Hematopoietic multipotent progenitor cell treated with erythropoietin and hydrocortisone succinate and interleukin-3 and kit ligand, for 17 days (in vitro differentiated cells): ENCODE data around the gene ELMO1.
A peak's percentile ranks its signal among the peaks of the same experiment; 100 is the strongest.

ENCODE experiments used
- DNase-seq: peaks from one replicate; pipeline ENCODE4 v3.0.0-alpha.2; 2015; ENCODE audit warnings: low spot score

ELMO1 gene

DNA sequence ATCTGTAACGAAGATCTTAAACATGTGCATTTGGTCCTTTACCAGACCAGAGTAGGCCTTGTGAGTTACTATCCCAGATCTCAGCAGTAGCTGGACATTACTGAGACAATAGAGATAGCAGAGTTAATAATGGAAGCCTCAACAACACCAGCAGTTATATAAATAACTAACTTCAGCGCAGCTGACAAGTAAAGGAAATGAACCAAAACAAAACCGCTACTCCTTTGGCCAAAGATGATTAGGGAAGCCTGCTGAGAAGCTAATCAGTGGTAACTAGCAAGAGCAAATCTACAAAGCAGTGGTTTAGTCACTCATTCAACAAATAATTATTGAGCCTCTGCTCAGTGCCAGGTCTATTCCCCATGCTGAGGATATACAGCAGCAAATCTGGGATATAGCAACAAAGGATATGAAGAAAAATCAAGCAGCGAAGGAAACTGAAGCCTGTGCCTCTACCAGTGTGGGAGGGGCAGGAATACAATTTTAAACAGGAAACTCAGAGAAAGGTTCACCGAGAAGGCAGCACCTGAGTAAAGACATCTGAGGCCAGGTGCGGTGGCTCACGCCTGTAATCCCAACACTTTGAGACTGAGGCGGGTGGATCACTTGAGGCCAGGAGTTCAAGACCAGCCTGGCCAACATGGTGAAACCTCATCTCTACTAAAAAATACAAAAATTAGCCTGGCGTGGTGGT, 103.6 kb downstream of the ELMO1 start:
- DNase-seq = no peak

DNA sequence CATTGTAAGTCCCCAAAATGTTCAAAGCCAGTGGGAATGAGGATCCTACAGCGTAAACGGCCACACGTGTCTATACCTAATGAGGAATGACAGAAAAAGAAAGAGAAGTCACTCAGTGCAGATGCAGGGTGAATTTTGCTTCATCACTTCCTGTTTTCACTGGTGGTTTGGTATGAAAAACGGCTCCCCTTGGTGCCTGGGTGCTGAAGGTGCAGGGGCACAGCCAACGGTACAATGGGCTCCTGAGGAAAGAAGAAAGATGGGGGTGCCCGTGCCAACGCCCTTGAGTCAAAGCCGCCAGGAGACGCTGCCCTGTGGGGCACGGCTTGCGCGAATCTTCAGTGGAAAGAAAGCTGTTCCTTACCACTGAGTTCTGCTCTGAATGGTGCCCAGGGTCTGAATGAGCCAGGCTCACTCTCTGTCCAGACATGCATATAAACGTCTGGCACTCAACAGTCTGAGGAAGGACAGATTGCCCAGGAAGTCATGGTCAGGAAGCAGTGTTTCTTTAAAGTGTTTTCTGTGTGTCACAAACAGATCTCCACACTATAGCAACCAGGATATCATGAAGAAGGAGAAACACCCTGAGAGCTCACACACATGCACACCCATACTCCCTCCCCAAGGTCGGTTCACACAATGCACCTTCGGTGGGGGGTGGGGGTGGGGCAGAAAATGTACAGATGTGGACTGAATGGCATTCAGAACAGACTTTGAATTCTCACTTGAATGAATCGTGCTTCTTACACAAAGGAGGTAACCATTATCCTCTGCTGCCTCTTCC, 105.8 kb downstream of the ELMO1 start:
- peak; percentile 28 for DNase-seq

DNA sequence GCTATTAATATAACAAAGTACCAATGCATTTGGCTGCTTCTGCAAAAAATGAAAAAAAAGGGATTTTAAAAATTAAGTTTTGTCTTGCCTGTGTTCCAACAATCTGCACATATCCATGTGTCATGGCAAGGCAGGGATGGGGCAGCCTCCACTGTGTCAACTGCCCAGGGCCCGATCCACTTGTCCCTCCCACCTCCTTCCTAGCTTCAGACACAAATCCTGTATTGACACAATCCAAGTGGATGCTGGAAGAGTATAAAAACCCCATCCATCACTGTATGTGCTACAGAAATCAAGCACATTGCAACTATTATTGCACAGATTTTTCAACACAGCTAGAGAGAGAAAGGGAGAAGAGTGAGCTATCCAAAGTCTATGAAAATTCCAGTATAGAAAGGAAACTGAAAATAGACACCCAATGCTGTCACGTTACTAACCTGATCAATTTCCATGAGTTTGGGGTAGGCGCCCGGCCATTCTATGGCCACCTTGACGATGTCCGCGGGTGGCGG, 106.4 kb downstream of the ELMO1 start:
- no peak for DNase-seq

DNA sequence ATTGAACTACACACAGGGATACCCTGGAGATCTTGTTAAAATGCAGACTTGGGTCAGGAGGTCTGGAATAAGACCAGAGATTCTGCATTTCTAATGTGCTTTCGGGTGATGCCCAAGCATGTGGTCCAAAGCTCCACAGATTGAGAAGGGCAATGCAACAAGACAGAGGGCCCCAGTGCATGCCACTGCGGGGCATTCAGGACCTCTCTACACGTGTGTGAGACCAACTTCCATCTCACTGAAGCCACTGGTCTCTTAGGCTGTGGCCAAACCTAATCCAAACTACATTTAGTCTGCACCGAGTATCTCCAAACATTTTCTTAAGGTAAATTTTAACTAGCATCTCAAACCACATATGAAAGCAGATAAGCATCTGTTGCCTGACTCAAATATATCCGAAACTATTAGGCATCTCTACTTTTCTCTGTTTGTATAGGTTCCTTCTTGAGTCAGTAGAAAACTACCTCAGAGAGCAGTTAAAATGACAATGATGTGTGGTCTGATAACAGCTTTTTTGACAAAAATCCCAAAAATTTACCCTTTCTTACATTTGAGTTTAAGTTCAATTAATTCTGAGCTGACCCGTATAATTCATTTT, 107.5 kb downstream of the ELMO1 start:
- no peak for DNase-seq

DNA sequence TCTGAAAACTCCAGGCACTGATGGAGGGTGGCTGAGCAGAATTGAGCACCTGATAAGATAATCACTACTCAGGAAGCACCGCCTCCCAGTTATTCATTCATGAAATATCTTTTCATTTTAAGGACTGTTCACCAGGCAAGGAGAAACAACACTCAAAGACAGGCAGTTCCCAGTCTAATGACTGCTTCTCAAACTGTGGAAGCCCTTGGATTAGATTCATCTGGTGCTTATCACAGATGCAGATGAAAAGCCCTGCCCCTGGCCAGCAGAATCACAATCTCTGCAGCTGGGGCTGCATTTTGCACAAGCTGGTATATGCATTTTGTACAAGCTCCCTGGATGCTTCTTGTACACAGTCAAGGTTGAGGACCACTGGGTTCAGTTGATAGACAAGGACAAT, 109.7 kb downstream of the ELMO1 start:
- DNase-seq = no peak

DNA sequence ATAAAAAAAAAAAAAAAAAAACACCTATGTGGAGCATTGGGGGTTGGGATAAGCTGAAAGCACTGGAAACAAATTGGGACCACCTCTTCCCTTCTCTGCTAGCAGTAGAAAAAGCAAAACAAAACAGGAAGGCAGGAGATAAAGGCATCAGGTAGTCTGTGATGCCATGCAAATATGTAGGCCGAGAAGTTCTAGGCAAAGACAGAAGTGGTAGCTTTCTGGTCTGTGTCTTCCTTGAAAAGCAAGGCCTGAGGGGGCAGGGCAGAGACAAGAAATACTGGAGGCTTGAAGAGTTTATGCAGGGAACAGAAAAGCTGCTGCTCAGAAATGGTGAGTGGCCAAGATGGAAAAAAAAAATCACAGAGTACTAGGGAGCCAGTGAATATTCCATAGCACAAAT, 111.1 kb downstream of the ELMO1 start:
- DNase-seq = no peak

DNA sequence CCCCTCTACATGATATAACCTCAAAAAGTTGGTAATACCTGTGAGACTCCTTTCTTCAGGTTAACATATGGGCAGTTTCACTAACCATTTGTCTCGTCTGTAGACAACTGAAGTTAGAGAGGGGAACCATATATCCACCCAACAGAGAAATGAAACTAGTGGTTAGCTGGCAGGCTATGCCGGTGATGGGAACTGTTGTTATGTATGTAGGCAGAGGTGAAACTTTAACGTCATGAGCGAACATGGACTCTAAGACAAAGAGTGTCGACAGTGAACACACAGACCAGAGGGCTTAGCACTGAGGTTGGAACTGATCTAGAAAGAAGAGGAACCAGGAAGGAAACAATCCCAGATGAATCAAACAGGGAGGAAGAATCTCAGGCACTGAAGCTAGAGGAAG, 112.4 kb downstream of the ELMO1 start:
- DNase-seq = no peak

DNA sequence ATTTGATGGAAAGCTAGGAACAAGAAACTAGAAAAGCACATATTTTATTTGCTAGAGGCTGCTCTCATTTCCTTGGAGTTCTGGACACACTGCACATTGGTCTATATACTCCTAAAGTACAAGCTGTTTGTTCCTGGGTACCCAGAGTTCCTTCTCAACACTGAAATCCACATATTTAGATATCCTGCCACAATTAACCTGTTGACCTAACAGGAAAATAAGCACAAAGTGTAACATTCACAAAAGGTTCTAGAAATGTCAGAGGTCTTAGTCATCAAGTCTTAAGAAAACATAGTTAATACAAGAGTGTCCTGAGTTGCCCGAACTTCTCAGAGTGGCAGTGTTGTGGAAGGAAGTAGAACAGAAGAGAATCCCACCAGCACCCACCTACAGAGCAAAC, 115.6 kb downstream of the ELMO1 start:
- DNase-seq = no peak

DNA sequence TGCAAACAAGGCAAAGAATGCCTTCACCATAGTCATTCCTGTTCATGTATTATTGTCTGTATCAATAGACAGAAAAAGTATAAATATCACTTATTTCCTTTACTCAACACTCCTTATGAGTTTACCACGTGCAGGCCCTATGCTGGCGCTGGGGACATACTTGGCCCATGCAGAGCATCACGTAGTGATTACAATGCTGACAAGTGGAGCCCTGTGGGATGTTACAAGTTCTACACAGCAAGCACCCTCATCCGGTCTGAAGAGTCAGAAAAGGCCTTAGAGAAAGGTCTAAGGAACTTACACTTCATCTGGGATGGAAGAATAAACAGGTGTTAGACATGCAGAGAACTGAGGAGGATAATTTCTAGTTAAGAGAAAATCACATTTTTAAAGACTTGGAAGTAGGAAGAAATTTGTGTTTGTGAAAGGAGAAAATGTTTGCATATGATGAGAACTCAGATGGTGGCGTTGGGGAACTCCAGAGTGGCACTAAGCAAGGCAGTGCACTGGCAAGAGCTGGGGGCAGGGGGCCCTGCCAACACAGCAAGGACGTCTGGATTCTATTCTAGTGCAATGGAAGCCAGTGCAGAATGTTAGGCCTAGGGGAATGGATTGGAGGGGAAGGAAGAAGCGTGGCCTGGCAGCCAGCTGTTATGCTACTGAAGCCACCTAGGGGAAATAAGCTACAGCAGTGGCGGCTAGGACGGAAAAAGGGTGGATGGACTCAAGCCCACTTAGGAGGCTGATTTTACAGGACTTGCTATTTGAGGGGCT, 116.2 kb downstream of the ELMO1 start:
- DNase-seq = no peak

DNA sequence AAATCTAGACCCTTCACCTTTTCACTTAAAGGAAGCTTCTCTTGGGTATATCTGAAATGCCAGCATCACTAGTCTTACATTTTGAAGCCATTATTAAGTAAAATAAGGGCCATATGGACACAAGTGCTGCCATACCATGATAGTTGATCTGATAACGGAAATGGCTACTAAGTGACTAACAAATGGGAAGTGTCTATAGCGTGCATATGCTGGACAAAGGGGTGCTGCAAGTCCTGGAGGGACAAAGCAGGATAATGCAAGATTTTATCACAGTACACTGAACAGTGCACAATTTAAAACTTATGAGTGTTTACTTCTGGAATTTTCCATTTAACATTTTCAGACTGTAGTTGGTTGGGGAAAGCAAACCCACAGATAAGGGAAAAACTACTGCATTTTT, 117.9 kb downstream of the ELMO1 start:
- DNase-seq = no peak

DNA sequence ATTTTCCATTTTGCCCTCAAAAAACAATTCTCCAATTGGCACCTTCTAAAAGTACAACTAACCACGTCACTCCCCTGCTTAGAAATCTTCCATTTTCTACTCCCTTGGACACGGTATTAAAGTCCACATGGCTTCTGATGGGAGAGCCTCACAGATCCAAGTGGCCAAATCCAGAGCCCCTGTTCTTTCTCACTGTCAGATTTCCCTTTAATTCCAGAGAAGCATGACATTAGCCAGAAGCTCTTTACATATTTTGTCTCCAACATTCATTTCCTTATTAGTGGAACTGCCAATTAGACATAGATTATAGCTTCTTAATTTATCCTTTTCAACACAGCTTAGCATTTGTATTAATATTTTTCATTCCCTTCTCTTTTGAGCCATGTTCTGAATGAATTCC, 118.7 kb downstream of the ELMO1 start:
- DNase-seq = no peak

DNA sequence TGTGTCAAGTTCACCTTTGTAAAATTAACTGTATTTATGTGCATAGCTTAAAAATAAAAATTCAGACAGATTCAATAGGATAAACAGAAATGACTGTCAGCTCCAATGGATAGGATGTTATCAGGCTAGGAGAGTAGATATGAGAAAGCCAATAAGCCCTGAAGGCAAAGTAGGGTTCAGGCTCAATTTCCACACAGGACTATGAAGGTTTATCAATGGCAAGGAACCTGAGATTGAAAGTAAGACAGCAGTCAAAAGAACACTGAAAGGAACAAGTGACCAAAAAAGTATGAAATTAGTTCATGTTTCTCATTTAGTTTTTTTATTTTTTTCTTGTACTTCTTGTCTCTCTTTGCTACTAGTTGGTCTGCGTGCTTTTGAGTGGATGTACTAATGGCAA, 121.4 kb downstream of the ELMO1 start:
- DNase-seq = no peak

DNA sequence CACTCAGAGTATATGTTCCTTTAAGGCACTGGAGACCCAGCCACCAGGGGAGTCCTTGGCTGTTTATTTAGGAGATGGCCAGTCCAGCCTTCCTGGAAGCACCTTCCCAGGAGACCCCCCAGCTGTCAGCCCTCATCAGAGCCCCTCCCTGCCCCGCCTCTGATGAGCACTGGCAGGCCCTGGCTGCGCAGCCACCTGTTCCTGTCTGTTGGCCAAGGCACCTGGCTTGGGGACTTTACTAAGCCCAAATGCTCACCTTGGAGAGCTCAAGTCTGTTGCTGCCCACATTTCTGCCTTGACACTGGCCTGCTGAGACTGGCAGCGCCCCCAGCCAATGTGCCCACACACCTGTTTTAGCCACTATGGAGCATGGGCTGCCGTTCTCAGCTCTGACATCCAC, 124.7 kb downstream of the ELMO1 start:
- DNase-seq = no peak

DNA sequence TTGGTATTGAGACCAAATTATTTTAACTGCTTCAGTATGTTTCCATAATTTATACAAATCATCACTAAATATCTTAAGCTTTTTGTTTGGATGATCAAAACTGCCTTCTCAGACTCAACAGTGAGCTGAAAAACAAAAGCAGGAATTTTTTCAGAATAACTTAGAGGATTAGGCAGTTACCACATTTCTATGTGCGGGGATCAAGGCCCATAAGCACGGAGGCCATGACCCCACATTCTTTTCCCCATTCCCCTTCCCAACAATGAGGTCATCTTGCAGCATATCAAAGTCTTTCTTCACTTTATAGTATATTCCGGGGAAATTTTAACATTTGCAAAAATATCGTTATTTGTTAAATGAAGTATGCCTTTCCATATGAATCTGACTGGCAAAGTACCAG, 125.8 kb downstream of the ELMO1 start:
- no peak for DNase-seq

DNA sequence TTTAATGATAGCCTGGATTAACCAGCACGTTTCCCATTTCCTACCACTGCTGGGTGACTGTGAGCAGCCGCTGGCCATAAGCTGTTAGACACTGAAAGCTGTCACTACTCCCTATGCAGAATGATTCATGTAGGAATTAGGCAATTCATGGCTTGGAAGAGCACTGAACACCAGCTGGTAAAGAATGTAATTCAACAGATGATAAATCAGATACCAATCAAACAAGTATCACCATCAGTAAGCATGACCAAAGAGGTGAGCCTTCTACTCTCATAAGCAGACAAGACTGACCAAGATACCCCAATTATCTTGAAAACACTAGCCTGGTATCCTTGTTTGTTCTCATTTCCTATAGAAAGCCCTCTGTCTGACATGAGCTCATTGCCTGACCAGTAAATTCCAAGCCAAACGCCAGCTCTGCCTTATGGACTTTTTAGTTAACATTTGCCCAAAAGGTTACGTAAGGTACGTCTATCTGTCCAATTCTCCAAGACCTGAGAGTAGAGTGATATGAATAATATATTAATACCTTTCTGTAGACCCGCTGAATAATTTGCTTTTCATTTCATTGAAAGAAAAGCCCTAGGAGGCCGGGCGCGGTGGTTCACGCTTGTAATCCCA, 127.7 kb downstream of the ELMO1 start:
- no peak for DNase-seq

DNA sequence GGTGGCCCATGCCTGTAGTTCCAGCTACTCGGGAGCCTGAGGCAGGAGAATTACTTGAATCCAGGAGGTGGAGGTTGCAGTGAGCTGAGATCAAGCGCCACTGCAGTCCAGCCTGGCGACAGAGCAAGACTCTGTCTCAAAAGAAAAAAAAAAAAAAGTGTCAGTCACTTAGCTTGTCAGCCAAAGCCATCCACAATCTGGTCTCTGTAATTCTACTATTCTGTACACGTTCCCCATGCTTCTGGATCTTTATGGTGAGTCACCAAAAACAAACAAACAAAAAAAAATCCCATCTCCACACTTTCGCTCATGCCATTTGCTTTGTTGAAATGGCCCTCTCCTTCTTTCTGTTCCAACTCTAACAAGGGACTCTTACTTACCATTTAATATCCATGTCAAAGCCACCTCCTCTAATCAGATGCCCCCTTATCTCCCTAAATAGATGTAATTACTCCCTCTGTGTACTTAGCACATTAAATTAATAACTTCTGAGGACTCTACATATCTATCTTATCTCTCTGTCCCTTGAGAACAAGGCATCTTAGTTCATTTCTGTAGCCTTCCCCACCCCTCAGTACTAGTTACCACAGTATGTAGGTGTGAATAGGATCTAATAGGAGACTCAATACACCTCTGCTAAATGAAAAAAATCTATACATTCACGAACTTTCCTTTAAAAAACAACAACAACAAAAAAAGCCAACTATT, 128.4 kb downstream of the ELMO1 start:
- no peak for DNase-seq

DNA sequence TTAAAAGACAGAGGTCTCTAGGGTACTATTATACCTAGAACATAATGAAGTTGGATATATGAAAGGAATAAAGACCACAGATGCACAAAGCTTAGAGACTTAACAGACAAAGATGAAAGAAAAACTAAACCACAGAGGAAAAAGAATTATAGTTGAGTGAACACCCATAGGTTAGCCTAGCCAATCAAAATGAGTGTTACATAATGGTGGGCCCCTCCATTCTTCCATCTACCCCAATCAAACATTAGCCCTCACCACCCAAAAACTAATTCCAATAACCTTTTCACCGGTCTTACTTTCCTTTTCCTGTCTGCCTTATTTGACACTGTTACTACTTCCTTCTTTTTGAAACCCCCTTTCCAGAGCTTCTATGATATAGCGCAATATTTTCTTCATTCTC, 130.1 kb downstream of the ELMO1 start:
- DNase-seq = no peak

DNA sequence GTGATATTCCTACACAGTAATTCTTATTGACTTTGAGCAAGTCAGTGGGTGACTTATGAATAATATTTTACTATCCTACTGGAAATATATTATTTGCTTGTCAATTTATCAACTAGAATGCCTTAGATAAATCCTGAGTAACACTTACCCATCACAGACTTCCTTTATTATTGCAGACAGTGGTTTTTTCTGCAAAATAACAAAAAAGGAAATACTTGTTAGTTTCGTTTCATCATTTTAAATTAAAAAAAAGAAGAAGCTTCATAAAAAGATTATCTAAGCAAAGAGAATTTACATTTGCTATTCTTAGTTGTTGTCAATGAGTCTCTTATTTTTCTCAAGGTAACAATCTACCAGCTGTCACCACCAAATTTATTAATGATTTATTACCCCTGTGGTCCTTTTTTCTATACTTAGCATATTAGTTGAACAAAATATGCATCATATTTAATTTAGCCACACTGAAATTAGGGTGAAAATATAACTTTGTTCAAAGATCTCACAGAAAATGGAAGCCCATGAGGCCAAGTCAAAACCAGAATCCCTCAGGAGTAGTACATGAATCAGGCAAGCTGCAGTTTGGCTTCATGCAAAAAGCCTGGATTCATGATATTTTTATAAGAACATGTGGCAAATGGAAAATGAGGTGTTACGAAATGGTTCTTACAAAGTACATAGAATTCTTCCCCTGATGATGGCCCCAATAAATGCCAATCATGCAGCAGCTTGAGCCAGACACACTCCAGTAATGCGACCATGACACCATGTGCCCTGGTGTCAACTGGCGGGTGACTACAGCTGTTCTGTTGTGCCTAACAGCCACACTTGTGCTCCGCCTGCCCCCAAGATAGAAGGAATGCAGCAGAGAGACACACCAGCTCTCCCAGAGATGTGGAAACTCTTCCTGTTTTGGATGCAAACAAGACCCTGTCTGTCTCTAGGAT, 132.6 kb downstream of the ELMO1 start:
- no peak for DNase-seq

DNA sequence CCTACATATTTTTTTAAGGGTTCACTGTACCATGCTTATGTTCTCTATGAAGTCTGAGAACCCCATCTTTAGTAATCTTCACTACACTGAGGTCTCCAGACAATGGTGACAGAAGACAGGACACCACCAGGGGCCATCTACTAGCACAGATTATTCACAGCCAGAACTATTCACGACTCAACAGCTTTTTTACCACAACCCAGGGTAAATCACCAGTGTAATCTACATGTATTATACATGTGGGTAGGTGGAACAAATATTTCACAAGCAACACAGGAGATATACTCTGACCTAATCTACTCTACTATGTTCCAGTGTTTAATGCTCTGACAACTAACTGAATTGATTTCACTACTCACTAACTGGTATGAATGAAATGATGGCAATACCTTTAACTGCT, 136.1 kb downstream of the ELMO1 start:
- no peak for DNase-seq

DNA sequence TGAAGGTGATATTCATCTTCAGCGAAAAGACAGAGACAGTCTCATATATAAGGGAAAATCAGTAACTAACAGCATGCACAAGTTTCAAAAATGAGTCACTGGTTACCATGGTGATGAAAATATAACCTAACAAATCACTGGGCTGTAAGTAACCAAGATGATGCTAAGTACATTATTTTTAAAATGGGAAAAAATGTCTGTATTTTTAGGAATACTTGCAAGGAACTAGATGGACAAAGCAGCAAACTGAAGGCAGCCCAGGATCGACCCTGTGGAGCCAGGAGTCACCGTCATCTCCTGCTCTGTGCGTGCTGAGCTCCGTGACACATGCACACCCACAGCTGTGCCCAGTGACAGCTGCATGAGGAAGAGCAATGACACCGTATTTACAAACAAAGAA, 137.3 kb downstream of the ELMO1 start:
- DNase-seq = no peak
